Loucy (cell line): ENCODE measurements around the gene CORO2B.

Experiments
- CTCF ChIP-seq: fragments of 200-600 bp; sonication (generic); conservative IDR thresholded peaks from 2 replicates; pipeline ENCODE4 v1.5.1; 2014; ENCODE audit warnings: mild to moderate bottlenecking, antibody characterized with exemption, low read length
- EZH2phosphoT487 ChIP-seq: fragments of 200-600 bp; IDR thresholded peaks from 2 replicates; pipeline ENCODE4 v1.6.1; 2018; ENCODE audit warnings: antibody characterized with exemption, mild to moderate bottlenecking, moderate library complexity, borderline replicate concordance

GRCh38 chr15:68668926-68669600 lies 90.3 kb downstream of the CORO2B start:
- TF ChIP-seq CTCF = no peak
- no peak for TF ChIP-seq EZH2phosphoT487
